NCI-H2196 (cell line): ENCODE measurements around the gene PDE6B.
A peak's percentile ranks its signal among the peaks of the same experiment; 100 is the strongest.
"Not testable (repeated sequence)": the region's sequence is repeated elsewhere in the genome, so short reads cannot be mapped to it uniquely, and the experiment has no call there.

ENCODE experiments used
- DNase-seq: peaks from one replicate; lab custom pipeline; 2025; ENCODE audit not compliant: unreplicated experiment; lab: John Stamatoyannopoulos, UW

PDE6B gene

DNA sequence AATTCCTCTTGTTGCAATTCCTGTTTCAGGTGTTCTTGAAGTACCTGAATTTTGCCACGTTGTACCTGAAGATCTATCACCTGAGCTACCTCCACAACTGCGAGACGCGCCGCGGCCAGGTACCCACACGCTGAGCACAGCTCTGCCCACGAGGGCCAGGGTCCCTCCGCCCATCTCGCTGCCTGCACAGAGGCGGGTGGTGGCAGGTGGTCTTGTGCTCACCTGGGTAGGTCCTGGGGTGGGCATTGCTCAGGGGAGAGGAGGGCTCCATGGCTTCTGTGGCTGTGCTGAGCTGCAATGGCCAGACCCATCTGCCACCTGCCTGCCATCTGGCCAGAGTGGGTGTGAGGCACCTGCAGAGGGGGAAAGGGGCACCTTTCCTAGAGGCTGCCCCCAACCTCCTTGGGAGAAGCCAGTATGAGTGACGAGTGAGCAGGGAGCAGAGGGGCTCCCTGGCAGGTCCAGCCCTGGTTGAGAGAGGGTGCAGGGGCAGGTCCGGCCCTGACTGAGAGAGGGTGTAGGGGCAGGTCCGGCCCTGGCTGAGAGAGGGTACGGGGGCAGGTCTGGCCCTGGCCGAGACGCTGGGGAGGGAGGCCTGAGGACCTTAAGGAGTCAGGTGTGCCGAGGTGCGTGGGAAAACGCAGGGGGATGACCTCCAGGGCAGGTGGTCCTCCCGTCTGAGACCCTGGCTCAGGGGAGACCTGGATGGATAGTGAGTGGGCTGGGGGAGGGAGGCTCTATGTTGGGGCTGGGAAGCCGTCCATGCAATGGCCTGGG, 10.7 kb downstream of the PDE6B start:
- no peak for DNase-seq

DNA sequence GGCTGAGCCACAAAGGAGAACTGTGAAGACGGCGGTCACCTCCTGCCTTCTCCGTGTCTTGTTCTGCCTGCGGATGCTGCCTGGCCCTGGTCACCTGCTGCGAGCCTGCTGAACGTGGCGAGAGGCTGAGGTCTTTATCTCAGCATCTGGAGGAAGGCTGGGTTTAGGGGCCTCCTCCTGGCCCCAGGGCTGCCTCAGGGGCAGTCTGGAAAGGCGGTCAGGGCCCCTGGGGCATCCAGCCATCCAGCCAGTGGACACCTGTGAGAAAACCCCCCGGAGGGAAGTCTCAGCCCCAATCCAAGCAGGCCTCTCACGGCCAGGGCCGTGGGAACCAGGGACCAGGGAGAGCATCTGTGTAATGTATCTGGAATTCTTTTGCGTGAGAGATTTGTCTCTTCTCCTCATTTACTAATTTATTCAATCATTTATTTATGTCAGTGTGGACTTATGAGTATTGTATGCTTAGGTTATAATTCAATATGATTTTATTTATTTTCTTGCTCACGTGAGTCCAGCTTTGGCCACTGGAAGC, 11.3 kb downstream of the PDE6B start:
- DNase-seq, result no peak

DNA sequence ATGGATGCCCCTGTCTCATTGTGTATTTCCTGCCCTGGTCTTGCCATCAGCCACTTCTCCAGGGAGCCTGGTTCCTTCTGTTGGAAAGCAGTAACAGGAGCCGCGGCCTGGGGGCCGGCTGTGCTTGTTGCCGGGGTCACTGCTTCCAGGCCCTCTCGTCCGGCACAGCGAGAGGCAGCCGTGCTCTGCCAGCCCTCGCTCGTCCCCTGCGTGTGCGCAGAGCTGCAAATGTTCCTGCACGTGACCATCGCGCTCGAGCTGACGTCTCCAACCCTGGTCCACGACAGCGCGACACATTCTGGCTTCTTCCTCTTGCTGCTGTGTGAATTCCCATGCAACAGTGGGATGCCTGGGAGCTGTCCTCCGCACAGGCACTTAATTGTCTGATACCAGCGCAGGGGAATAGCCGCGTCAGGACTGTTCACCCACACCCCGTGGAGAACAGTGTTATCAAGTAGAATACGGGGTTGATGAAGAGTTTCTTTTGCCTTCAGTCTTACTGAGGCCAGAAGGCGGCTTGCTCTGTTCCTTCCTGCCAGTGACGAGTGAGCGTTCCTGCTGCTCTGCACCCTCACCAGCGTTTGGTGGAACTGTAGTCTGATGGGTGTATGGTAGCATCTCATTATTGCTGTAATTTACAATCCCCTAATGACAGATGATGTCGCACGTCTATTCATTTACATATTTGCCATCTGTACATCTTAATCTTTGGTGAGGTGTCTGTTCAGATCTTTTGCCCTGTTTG, 12.3 kb downstream of the PDE6B start:
- DNase-seq, result no peak

DNA sequence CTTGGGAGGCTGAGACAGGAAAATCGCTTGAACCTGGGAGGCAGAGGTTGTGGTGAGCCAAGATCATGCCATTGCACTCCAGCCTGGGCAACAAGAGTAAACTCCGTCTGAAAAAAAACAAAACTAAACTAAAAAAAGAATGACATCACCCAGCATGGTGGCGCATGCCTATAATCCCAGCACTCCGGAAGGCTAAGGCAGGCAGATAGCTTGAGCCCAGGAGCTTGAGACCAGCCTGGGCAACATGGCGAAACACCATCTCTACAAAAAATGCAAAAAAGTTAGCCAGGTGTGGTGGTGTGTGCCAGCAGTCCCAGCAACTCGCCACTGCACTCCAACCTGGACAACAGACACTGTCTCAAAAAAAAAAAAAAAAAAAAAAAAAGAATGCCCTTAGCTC, 17.0 kb downstream of the PDE6B start:
- DNase-seq, result not testable (repeated sequence)

DNA sequence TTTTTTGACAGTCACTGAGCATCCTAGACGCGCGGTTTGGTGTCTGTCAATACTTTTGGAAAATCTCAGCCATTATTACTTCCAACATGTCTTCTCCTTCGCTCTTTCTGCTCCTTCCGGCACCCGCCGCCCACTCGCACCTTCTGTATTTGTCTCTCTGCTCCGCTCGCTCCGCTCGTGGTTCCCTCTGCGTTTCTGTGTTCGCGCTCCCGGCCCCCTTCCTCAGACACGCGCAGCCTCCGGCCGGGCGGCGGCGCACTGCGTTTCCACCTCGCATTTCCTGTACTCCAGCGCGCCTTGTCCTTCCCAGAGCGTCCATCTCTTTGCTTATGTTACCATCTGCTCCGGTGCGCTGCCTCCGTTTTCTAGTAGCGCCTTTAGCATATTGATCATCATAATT, 21.1 kb downstream of the PDE6B start:
- DNase-seq, result no peak

DNA sequence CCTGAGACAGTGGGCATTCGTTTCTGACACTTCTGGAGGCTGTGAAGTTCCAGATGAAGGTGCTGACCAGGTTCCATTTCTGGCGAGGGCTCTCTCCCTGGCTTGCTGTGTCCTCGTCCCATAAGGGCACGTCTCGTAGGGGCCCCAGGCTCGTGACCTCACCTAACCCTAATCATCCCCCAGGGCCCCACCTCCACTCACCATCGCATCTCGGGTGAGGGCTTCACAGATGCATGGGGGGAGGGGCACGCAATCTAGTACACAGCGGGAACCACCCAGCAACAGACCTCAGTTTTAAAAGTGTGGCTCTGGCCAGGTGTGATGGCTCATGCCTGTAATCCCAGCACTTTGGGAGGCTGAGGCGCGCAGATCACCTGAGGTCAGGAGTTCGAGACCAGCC, 22.1 kb downstream of the PDE6B start:
- DNase-seq, result no peak

DNA sequence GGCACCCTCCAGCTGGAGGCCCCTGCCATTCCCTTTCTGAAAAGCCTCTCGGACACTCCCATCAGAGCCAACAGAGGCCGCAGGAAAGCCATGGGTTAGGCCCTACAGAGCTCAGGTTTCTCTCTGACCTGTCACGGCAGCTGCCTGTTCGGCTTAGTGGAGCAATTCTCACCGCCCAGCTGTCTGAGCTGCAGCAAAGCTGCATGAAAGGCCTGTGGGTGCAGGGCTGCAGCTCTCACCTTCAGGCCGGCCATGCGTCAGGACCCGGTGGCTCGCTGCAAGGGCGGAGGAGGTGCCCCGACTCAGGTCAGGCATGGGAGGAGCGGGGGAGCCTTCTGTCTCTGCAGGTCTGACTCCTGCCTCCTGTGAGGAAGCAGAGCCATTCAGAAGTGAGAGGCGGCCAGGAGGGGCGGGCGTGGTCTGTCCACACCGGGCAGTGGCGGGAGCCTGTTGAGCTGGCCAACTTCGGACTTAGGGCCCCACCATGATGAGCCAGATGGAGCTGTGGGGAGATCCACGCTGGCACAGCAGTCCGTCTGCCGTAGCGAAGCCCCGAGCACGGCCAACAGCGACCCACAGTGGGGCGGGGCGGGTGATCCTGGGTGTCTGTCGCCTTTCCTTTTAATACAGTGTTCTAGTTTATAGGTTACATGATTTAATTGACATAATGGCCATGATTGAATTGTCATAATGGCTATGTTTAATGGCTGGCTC, 23.4 kb downstream of the PDE6B start:
- peak; percentile 30 for DNase-seq

DNA sequence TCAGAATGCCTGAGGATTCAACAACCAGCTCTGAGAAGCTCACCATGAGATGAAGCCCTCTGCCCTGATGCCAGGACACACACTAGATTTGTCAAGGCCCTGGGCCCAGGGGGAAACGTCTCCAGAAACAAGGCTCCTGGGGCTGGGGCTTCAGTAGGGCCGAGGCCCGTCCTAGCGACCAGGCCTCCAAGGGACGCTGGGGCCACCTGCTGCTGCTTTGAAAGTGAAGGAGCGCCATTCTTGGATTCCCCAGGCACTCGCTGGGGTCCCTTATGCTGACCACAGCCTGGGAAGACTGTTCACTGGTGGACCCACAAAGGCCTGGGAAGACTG, 23.9 kb downstream of the PDE6B start:
- DNase-seq, result no peak

DNA sequence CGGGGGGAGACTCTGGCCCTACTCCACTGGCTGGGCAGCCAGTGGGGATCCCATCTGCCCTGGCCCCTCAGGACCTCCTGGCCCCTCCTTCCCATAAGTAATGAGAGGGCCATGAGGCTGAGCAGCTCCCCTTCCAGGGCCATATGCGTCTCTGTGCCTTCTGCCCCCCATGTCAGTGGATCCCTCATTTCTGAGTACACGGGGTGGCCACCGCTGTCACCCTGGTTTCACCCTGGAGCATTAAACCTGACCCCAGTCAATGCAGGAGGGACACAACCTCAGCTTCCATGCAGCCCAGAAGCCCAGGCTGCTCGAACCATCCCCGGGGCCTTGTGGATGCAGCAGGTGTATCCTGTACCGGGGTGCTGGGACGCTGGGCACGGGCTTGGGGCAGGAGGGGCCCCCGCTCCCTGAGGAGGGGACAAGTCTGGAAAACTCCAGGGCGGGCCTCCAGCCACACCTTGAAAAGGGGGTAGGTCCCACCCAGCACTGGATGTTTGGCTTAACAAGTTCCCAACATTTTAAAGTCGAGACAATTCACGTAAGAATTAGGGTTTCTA, 24.5 kb downstream of the PDE6B start:
- DNase-seq, result no peak

DNA sequence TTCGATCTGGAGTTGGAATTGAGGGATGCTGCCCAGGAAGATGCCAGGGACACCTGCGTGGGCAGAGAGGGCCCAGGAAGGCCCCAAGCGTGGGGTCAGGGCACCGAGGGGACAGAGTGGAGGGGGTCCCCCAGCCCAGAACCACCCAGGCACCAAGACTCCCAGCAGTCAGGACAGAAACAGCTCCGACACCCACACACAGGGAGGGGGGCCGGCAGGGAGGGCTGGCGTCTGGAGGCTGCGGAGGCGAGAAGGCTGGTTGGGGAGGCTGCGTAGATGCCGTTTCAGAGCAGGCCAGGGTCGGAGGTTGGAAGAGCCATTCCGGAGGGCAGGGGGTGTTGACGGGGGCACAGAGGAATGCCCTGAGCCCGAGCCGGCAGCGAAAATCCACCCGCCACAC, 25.1 kb downstream of the PDE6B start:
- no peak for DNase-seq

DNA sequence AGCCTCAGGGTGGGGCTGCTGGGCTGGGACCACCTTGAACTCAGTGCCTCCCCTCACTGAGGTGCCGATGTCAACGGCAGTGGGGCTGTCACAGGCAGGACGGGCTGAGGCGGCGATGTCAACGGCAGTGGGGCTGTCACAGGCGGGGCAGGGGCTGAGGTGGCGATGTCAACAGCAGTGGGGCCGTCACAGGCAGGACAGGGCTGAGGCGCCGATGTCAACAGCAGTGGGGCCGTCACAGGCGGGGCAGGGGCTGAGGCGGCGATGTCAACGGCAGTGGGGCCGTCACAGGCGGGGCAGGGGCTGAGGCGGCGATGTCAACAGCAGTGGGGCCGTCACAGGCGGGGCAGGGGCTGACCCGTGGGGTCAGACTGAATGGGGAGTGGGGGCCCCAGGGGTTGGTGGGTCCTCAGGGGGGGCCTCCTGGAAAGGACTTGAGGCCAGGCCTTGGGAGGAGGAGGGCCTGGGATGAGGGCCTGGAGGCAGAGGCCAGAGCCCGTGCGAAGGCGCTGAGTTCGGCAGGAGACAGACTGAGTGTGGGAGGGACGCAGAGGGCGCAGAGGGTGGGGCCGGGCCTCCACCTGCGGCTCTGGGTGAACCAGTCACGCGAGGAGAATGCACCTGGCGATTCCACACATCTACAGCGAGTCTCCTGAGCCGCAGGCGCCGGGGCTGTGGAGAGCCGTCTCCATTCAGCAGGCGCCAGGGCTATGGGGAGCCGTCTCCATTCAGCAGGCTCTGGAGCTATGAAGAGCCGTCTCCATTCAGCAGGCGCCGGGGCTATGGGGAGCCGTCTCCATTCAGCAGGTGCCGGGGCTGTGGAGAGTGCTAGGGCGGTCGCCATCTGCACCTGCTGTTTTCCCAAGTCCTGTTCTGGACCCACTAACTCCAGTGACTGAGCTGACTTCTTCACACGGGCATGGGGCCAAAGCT, 25.8 kb downstream of the PDE6B start:
- DNase-seq, result no peak

DNA sequence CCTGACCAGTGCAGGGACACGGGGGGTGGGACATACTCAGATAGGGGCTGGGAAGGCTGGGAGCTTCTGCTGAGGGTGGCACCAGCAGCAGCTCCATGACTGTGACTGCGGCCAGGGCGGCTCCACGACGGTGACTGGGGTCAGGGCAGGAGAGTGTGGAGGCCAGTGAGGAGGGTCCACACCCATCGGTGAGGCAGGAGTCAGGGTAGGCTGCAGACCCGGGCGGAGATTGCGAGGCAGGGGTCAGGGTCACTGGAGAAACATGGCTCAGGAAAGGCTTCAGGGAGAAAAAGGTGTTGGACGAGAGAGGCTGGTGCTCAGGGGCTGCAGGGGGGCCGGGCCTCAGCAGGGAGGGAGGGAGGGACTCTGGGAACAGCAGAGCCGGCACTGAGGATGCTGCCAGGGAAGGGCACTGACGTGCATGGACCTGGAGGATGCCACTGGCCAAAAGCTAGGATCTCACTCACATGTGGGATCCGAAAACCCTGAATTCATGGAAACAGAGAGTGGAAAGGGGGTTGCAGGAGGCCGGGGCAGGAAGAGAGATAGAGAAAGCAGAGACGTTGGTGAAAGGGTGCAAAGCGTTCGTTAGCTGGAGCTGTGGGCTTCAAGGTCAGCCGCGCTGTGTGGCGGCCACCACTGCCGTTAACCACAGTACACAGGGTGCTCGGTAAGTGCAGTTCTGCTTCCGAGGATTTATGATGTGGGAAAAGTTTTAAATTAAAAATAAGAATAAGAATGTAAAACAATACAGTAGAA, 26.7 kb downstream of the PDE6B start:
- DNase-seq, result no peak

DNA sequence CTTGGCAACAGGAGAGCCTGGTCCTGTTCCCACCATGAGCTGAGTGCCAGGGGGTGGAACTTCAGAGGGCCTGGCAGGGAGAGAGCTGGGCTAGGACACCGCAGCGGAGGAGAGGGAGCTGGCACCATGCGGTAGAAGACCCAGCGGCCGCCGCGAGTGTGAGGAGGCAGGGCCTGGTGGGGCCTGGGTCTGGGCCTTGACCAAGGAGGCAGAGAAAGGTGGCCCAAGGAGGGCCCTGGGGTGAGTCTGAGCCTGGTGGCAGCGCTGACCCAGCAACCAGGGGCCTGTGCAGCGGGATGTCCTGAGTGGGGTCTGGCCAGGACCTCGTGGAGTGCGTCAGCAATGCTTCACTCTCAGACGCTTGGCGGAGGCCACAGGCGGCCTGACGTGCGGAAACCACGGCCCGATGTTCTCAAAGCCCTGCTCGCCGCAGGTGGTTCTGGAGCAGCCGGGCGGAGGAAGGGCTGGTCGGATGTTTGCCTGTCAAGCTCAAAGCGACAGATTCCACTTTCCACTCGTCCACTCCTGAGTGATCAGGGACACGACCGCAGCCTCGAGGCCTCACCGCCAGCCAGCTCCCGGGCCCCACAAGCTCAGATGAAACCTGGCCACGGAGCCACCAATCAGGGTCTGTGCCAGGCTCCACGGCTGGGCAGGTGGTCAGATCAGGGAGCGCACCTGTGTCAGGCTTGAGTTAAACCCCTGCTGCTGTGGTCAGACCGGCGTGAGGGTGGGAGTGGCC, 27.9 kb downstream of the PDE6B start:
- DNase-seq, result no peak

DNA sequence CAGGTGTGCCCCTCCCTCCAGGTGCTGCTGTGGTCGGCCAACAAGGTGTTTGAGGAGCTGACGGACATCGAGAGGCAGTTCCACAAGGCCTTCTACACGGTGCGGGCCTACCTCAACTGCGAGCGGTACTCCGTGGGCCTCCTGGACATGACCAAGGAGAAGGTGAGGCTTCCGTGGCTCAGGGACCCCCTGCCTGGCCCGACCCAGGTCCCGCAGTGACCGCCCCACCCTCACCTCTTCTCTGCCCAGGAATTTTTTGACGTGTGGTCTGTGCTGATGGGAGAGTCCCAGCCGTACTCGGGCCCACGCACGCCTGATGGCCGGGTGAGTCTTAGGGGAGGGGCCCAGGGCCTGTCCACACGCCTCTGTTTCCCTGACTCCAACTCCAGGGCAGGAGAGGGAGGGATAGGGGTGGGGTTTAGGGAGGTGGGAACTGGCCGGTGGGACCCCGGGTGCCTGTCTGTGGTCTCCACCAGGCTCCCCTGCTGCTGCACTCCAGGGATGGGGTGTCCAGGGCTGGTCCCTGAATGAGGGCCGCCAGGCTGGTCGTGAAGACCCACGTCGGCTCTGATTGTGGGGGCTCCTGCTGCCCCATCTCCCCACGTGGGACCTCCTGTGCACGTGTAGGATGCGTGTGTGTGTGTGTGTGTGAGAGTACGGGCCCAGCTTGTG, 28.6 kb downstream of the PDE6B start:
- DNase-seq, result no peak

DNA sequence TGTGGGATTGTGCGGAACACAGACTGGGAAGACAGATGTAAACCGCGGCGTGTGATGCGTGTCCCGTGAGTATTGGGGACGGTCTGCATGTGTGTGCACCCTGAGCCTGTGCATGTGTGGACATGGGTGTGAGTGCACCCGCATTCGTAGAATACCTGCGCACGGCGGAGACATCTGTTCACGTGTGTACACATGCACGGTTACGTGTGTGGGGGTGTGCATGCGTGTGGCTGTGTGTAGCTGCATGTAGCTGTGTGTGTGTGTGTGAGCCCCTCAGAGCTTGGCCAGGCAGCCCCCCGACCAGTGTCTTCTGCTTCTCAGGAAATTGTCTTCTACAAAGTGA, 29.1 kb downstream of the PDE6B start:
- DNase-seq, result no peak

DNA sequence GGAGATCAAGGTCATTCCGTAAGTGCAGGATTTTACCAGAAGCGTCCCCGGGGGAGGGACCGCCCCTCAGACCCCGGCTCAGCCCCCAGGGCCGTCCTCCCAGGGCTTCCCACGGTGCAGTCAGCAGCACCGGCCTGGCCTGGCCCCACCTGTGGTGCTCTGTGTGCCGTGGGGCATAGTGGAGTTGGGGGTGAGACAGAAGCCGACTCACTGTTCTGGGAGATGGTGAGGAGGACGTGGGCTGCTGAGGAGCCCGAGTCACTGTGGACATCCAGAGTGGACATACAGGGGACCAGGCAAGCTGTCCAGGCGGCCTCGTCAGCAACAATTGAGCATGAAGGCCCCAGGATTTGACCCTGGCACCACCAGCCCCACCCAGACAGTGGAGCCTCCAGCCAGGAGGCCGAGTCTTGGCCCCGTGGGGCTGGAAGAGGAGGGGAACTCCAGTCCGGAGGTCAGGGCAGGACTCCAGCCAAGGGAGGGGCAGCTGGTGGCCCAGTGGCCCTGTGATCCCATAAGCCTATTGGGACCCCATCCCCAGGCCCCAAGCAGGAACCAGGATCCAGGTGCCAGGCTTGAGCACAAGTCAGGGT, 29.6 kb downstream of the PDE6B start:
- no peak for DNase-seq

DNA sequence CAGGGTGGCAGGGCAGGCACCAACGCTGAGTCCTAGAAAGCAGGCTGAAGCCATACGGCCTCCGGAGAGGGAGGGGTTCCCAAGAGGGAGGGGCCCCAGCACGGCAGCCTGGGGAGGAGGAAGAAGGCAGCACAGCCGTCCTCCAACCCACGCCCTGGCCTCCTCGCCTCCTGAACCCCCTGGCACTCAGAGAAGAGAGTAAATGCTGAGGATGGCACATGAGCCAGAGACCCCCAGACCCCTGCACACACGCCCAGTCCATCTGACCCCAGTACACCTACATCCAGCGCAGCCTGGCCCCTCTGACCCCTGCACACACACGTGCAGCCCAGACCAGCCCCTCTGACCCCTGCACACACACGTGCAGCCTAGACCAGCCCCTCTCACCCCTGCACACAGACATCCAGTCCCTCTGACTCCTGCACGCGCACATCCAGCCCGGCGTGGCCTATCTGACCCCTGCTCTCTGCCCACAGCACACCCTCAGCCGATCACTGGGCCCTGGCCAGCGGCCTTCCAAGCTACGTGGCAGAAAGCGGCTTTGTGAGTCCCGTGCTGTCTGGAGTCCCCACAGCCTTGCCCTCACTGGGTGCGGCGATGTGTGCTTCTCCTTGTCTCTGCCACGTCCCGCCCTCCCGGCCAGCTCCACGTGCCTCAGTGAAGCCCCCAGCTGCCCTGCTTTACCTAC, 30.2 kb downstream of the PDE6B start:
- DNase-seq, result no peak
